ENCODE data around the gene FOXJ3. TPM values are rescaled to one million over a fixed set of nuclear protein-coding genes. Genes with fewer than 3 reads are reported as not detected.
"Not testable (repeated sequence)": the region's sequence is repeated elsewhere in the genome, so short reads cannot be mapped to it uniquely, and the experiment has no call there.

The FOXJ3 gene
- total RNA-seq, 2 experiments from 2014 or later, result 41.5 to 44.5 TPM

- POLR2A ChIA-PET, result no interaction called here
Measured at GRCh38 chr1:42228938-42229337, 106.1 kb downstream of the FOXJ3 start.

GRCh38 chr1:42223036-42223435 is 112.0 kb downstream of the FOXJ3 start:
- H3K27ac Mint-ChIP-seq, result no peak overlapping the region
- ChIA-PET POLR2A (no interaction called here), CTCF (no interaction called here)

More at GRCh38 chr1:42228938-42229337, 106.1 kb downstream of the FOXJ3 start:
- peaks cover 3% of the 10 kb centered on the region for H3K36me3 Mint-ChIP-seq (ENCODE audit: low read depth)
- H3K27me3 Mint-ChIP-seq (ENCODE audit: low read depth), result no peaks in the 10 kb centered on the region
- H3K4me3 Mint-ChIP-seq, result no peak overlapping the region
- H3K4me1 Mint-ChIP-seq (ENCODE audit: low read depth), result no peaks in the 10 kb centered on the region
- CTCF ChIA-PET, result no interaction called here
- H3K27ac Mint-ChIP-seq, result no peak overlapping the region
- H3K9me3 Mint-ChIP-seq (ENCODE audit: insufficient read depth), result no peaks in the 10 kb centered on the region
- ATAC-seq (no peak), DNase-seq (no peak)

GRCh38 chr1:42221952-42222606 is 113.0 kb downstream of the FOXJ3 start:
- H3K27ac Mint-ChIP-seq, result peak overlapping the region; percentile 2

More at GRCh38 chr1:42223036-42223435, 112.0 kb downstream of the FOXJ3 start:
- no peaks in the 10 kb centered on the region for H3K27me3 Mint-ChIP-seq (ENCODE audit: low read depth)
- ATAC-seq (no peak), DNase-seq (no peak)
- peaks cover 36% of the 10 kb centered on the region for H3K36me3 Mint-ChIP-seq (ENCODE audit: low read depth)
- no peak overlapping the region for H3K4me3 Mint-ChIP-seq
- peaks cover 6% of the 10 kb centered on the region for H3K4me1 Mint-ChIP-seq (ENCODE audit: low read depth)
- no peaks in the 10 kb centered on the region for H3K9me3 Mint-ChIP-seq (ENCODE audit: insufficient read depth)

GRCh38 chr1:42221456-42221855 is 113.6 kb downstream of the FOXJ3 start:
- peaks cover 40% of the 10 kb centered on the region for H3K36me3 Mint-ChIP-seq (ENCODE audit: low read depth)
- ChIA-PET CTCF (no interaction called here), POLR2A (no interaction called here)
- H3K4me1 Mint-ChIP-seq (ENCODE audit: low read depth), result peaks cover 6% of the 10 kb centered on the region
- no peak overlapping the region for H3K27ac Mint-ChIP-seq
- no peaks in the 10 kb centered on the region for H3K27me3 Mint-ChIP-seq (ENCODE audit: low read depth)
- H3K4me3 Mint-ChIP-seq, result no peak overlapping the region
- DNase-seq (no peak), ATAC-seq (no peak)
- no peaks in the 10 kb centered on the region for H3K9me3 Mint-ChIP-seq (ENCODE audit: insufficient read depth)

More at GRCh38 chr1:42221952-42222606, 113.0 kb downstream of the FOXJ3 start:
- POLR2A ChIA-PET, result no interaction called here
- no peaks in the 10 kb centered on the region for H3K9me3 Mint-ChIP-seq (ENCODE audit: insufficient read depth)
- H3K36me3 Mint-ChIP-seq (ENCODE audit: low read depth), result peaks cover 43% of the 10 kb centered on the region
- no peak for ATAC-seq
- H3K27me3 Mint-ChIP-seq (ENCODE audit: low read depth), result no peaks in the 10 kb centered on the region
- DNase-seq, result no peak
- CTCF ChIA-PET, result no interaction called here
- no peak overlapping the region for H3K4me3 Mint-ChIP-seq
- H3K4me1 Mint-ChIP-seq (ENCODE audit: low read depth), result peaks cover 6% of the 10 kb centered on the region

GRCh38 chr1:42219627-42220026 is 115.4 kb downstream of the FOXJ3 start:
- H3K4me1 Mint-ChIP-seq (ENCODE audit: low read depth), result peaks cover 6% of the 10 kb centered on the region
- peaks cover 42% of the 10 kb centered on the region for H3K36me3 Mint-ChIP-seq (ENCODE audit: low read depth)
- ATAC-seq (no peak), DNase-seq (no peak)
- CTCF ChIA-PET, result no interaction called here
- no peaks in the 10 kb centered on the region for H3K27me3 Mint-ChIP-seq (ENCODE audit: low read depth)
- H3K9me3 Mint-ChIP-seq (ENCODE audit: insufficient read depth), result peaks cover 6% of the 10 kb centered on the region
- POLR2A ChIA-PET, result no interaction called here
- H3K4me3 Mint-ChIP-seq, result no peak overlapping the region
- no peak overlapping the region for H3K27ac Mint-ChIP-seq

- Mint-ChIP-seq H3K4me1 (ENCODE audit: low read depth) (peaks cover 11% of the 10 kb centered on the region), H3K9me3 (ENCODE audit: insufficient read depth) (peaks cover 20% of the 10 kb centered on the region), H3K27ac (no peak overlapping the region), H3K27me3 (ENCODE audit: low read depth) (no peaks in the 10 kb centered on the region), H3K36me3 (ENCODE audit: low read depth) (peaks cover 48% of the 10 kb centered on the region), H3K4me3 (no peak overlapping the region)
- DNase-seq (no peak), ATAC-seq (no peak)
- ChIA-PET CTCF (interaction anchor here (1.0 to 1.4 kb wide), 2 partner anchors 10 to 41 kb away, joined by 3 to 4 read pairs; no protein-coding TSS in a partner anchor), POLR2A (no interaction called here)
Measured at GRCh38 chr1:42214447-42214871, 120.6 kb downstream of the FOXJ3 start.

GRCh38 chr1:42211224-42211623 is 123.8 kb downstream of the FOXJ3 start:
- Mint-ChIP-seq H3K27me3 (ENCODE audit: low read depth) (no peaks in the 10 kb centered on the region), H3K9me3 (ENCODE audit: insufficient read depth) (peaks cover 29% of the 10 kb centered on the region), H3K4me1 (ENCODE audit: low read depth) (peaks cover 6% of the 10 kb centered on the region), H3K36me3 (ENCODE audit: low read depth) (peaks cover 63% of the 10 kb centered on the region), H3K4me3 (no peak overlapping the region), H3K27ac (no peak overlapping the region)
- CTCF ChIA-PET, result interaction anchor here (1.1 kb wide), 1 partner anchor 38 kb away, joined by 3 read pairs; no protein-coding TSS in a partner anchor
- POLR2A ChIA-PET, result no interaction called here
- DNase-seq (no peak), ATAC-seq (no peak)

GRCh38 chr1:42210421-42211133 is 124.5 kb downstream of the FOXJ3 start:
- POLR2A ChIA-PET, result no interaction called here
- H3K4me1 Mint-ChIP-seq (ENCODE audit: low read depth), result peaks cover 7% of the 10 kb centered on the region
- peaks cover 68% of the 10 kb centered on the region for H3K36me3 Mint-ChIP-seq (ENCODE audit: low read depth)

GRCh38 chr1:42209526-42210251 is 125.3 kb downstream of the FOXJ3 start:
- Mint-ChIP-seq H3K27ac (no peak overlapping the region), H3K36me3 (ENCODE audit: low read depth) (peaks cover 74% of the 10 kb centered on the region), H3K27me3 (ENCODE audit: low read depth) (no peaks in the 10 kb centered on the region), H3K9me3 (ENCODE audit: insufficient read depth) (peaks cover 22% of the 10 kb centered on the region), H3K4me1 (ENCODE audit: low read depth) (peaks cover 7% of the 10 kb centered on the region), H3K4me3 (no peak overlapping the region)
- CTCF ChIA-PET, result interaction anchor here (1.1 kb wide), 1 partner anchor 36 kb away, joined by 3 read pairs; no protein-coding TSS in a partner anchor
- POLR2A ChIA-PET, result no interaction called here
- ATAC-seq (no peak), DNase-seq (no peak)

More at GRCh38 chr1:42210421-42211133, 124.5 kb downstream of the FOXJ3 start:
- Mint-ChIP-seq H3K27ac (no peak overlapping the region), H3K9me3 (ENCODE audit: insufficient read depth) (peaks cover 29% of the 10 kb centered on the region), H3K4me3 (no peak overlapping the region), H3K27me3 (ENCODE audit: low read depth) (no peaks in the 10 kb centered on the region)
- CTCF ChIA-PET, result interaction anchor here (1.1 kb wide), 1 partner anchor 37 kb away, joined by 3 read pairs; no protein-coding TSS in a partner anchor
- DNase-seq (no peak), ATAC-seq (no peak)

- POLR2A ChIA-PET; CTCF ChIA-PET; H3K4me1 Mint-ChIP-seq (ENCODE audit: low read depth); H3K4me3 Mint-ChIP-seq; H3K27me3 Mint-ChIP-seq (ENCODE audit: low read depth); DNase-seq; ATAC-seq; H3K27ac Mint-ChIP-seq: not testable (repeated sequence)
- Mint-ChIP-seq H3K36me3 (ENCODE audit: low read depth) (peaks cover 79% of the 10 kb centered on the region), H3K9me3 (ENCODE audit: insufficient read depth) (peaks cover 16% of the 10 kb centered on the region)
Measured at GRCh38 chr1:42206930-42207329, 128.1 kb downstream of the FOXJ3 start.

- no peaks in the 10 kb centered on the region for H3K27me3 Mint-ChIP-seq (ENCODE audit: low read depth)
- H3K27ac Mint-ChIP-seq, result no peak overlapping the region
- peaks cover 79% of the 10 kb centered on the region for H3K36me3 Mint-ChIP-seq (ENCODE audit: low read depth)
- CTCF ChIA-PET, result no interaction called here
- DNase-seq (no peak), ATAC-seq (no peak)
- POLR2A ChIA-PET, result no interaction called here
- H3K4me3 Mint-ChIP-seq, result no peak overlapping the region
- H3K9me3 Mint-ChIP-seq (ENCODE audit: insufficient read depth), result peaks cover 16% of the 10 kb centered on the region
- peaks cover 2% of the 10 kb centered on the region for H3K4me1 Mint-ChIP-seq (ENCODE audit: low read depth)
Measured at GRCh38 chr1:42206164-42206563, 128.9 kb downstream of the FOXJ3 start.

- ATAC-seq, result no peak
- Mint-ChIP-seq H3K36me3 (ENCODE audit: low read depth) (peaks cover 70% of the 10 kb centered on the region), H3K27ac (no peak overlapping the region), H3K4me3 (no peak overlapping the region), H3K9me3 (ENCODE audit: insufficient read depth) (peaks cover 8% of the 10 kb centered on the region), H3K27me3 (ENCODE audit: low read depth) (no peaks in the 10 kb centered on the region), H3K4me1 (ENCODE audit: low read depth) (peaks cover 2% of the 10 kb centered on the region)
- ChIA-PET CTCF (interaction anchor here (1.4 kb wide), 1 partner anchor 28 kb away, joined by 7 read pairs; no protein-coding TSS in a partner anchor), POLR2A (no interaction called here)
- DNase-seq, result no peak
Measured at GRCh38 chr1:42201986-42202385, 133.0 kb downstream of the FOXJ3 start.
